Measurements from ENCODE around the gene NCOA6.

- no peak for TF ChIP-seq CTCF (conservative IDR thresholded peaks at IDR 0.05; ENCODE audit: low read depth, low read length)
- no peak for TF ChIP-seq EZH2 (IDR thresholded peaks at IDR 0.05; ENCODE audit: low read length, unreplicated experiment)
- no peak for TF ChIP-seq EZH2phosphoT487 (IDR thresholded peaks at IDR 0.05; ENCODE audit: borderline replicate concordance, low read length)
Observed at GRCh38 chr20:34744847-34745246, 80.6 kb downstream of the NCOA6 start.

Data from PC-3 (cell line).